IPS DF 19.7 (cell line): ENCODE measurements around the gene SSX2B.
"Not testable (repeated sequence)": the region's sequence is repeated elsewhere in the genome, so short reads cannot be mapped to it uniquely, and the experiment has no call there.

Source experiments
- DNase-seq: peaks from one replicate; pipeline ENCODE4 v3.0.0-alpha.2; 2013; ENCODE audit warnings: low read depth, low spot score

The SSX2B gene, protein sequence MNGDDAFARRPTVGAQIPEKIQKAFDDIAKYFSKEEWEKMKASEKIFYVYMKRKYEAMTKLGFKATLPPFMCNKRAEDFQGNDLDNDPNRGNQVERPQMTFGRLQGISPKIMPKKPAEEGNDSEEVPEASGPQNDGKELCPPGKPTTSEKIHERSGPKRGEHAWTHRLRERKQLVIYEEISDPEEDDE

DNA sequence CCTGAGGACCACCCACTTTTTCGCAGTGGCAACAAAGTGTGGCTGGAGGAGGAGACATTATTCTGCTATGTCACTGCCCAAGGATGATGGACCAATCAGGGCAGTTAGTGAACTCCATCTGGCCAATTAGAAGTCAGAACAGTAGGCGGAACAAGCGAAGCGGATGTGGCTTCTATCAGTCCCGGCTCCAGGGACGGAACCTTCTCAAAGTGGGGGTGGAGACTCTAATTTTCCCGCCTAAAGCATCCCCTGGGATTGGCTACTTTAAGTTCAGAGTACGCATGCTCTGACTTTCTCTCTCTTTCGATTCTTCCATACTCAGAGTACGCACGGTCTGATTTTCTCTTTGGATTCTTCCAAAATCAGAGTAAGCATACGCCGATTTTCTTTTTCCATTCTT is at the start of gene SSX2B:
Gene SSX2B, plus strand, starts transcription at position 301 of the 400 bp plus-strand sequence. CDS start 1,429 bp downstream, outside the sequence.
- not testable (repeated sequence) for DNase-seq

DNA sequence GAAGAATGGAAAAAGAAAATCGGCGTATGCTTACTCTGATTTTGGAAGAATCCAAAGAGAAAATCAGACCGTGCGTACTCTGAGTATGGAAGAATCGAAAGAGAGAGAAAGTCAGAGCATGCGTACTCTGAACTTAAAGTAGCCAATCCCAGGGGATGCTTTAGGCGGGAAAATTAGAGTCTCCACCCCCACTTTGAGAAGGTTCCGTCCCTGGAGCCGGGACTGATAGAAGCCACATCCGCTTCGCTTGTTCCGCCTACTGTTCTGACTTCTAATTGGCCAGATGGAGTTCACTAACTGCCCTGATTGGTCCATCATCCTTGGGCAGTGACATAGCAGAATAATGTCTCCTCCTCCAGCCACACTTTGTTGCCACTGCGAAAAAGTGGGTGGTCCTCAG is 44.0 kb upstream of the SSX2B start, which contains the start of gene SSX2:
Gene SSX2, minus strand, starts transcription at position 101 of the 400 bp plus-strand sequence. CDS start 1,429 bp downstream, outside the sequence.
- not testable (repeated sequence) for DNase-seq

GRCh38 chrX:52765983-52766382 is 14.9 kb downstream of the SSX2B start:
- DNase-seq = not testable (repeated sequence)

GRCh38 chrX:52773504-52773903 is 22.5 kb downstream of the SSX2B start:
- DNase-seq = not testable (repeated sequence)

GRCh38 chrX:52797327-52797726 is 46.3 kb downstream of the SSX2B start, which contains the start of gene SPANXN5:
Gene SPANXN5 (minus strand): TSS chrX:52797427. CDS start chrX:52797348, 79 bp downstream.
- not testable (repeated sequence) for DNase-seq

DNA sequence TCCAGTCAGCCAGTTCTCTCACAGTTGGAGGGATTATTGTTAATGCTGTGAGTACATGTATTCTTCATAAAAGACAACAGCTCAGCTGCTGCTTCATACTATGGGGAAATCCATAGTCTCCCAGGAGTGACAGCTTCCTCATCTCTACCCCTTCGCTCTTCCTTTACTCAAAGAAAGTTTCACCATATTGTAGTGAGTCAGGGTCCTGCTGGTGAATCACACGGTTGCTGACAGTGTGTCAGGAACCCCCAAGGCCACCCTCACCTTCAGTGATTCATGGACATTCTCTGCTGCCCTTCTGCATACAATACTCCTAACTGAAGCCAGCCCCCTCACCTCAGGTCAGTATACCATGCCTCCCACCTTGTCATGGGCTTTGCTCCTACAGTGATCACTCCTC is 53.8 kb downstream of the SSX2B start:
- not testable (repeated sequence) for DNase-seq
